DMS53 (cell line): ENCODE data around the gene ACVR1C.
"Not testable (repeated sequence)": the region's sequence is repeated elsewhere in the genome, so short reads cannot be mapped to it uniquely, and the experiment has no call there.

Experiments
- DNase-seq: peaks from one replicate; lab custom pipeline; 2025; lab: John Stamatoyannopoulos, UW

Gene ACVR1C

GRCh38 chr2:157574165-157574564 is 54.5 kb downstream of the ACVR1C start:
- no peak for DNase-seq

DNA sequence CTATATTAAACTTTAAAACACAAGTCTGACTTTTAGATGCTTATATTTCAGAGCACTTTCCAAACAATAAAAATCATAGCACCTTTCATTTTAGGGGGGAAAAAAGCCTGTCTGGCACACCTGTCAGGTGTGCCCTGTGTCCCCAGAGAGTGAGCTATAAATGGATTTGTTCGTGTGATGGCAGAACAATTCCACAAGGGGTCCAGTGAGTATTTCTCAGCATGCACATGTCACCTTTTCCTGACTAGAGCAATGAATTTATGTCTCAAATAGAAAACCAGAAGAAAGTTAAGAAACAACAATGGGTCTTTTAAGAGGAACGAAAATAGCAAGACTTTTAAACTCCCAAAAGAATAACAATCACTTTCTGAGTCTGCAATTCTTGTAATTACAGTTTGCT is 55.9 kb downstream of the ACVR1C start:
- DNase-seq: peak; percentile 70

GRCh38 chr2:157566623-157567022 is 62.0 kb downstream of the ACVR1C start:
- DNase-seq: not testable (repeated sequence)

DNA sequence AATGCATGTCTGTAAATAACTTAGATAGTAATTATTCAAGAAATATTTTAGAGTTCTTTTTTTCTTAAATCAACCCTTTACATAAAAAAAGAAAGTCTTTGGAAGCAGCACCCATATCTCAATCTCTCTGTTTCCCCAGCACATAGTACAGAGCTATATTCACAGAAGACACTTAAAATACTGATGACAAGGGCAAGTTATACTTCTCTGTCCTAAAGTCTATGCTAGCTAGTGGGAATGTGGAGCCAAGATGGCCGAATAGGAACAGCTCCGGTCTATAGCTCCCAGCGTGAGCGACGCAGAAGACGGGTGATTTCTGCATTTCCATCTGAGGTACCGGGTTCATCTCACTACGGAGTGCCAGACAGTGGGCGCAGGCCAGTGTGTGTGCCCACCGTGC is 62.6 kb downstream of the ACVR1C start:
- peak; percentile 69 for DNase-seq

DNA sequence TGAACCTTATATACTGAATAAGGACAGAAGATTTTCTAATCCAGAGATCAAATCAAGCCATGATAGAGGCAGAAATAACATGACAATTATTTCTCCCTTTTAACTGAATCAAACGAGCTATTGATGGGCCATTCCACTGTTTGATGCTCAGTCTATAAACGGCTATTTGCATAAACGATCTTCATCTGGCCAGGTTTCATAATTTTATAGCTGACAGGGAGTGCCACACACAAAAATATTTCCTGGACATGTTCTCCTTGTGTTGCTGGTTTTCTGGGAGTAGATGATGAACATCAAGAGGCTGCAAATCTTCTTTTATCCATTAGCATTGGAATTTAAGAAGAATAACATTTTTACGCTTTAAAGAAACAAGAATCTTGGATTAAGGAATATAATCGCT is 63.1 kb downstream of the ACVR1C start:
- peak; percentile 23 for DNase-seq

DNA sequence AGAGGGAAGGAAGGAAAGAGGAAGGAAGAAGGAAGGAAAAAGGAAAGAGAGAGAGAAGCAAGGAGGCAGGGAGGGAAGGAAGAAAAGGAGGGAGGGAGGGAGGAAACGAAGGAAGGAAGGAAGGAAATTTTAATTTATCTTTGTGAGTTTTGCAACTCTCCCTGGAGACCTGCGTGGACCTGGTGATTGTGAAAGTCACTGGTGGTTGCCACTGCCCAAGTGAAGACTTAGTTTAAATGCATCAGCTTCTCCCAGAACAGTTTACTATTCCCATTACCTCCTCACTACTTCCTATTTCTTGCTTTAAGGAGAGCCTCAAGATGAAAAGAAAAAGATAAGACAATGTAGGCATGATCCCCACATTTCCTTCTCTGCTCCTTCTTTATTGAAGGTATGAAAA is 68.8 kb downstream of the ACVR1C start:
- DNase-seq: no peak

DNA sequence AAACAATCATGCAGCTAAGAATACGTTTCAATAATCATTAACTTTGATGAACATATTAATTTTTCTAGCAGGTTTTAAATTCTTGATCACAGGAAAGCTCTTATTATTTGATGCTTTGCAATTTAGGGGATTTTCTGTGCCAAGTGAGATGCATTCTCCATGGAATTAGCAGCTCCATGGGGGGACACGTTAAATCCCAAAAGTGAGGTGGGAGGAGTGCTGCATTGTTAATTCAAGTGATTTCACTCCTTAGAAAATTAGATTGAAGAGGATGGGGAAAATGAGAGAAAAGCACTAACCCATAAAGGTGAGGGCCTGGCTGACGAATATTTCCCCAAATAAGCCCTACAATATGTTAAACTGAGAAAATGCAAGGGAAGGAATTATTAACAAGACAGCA is 69.2 kb downstream of the ACVR1C start:
- no peak for DNase-seq

DNA sequence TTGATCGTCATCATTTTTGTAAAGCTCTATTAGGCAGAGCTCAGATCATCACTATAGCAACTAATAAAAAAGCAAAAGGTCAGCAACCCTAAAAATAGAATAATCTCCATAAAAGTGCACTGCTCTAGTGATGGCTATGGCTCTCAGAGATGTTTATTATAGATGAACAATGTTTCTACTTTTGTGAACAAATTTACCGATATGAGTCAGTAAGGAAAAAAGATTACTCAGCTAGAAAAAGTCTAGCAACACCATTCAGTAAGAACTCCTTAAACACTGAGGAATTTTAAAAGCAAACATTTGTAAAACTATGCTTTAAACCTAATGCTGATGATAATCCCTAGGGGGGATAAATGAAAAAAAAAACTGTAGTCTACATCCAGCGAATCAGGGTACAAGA is 69.6 kb downstream of the ACVR1C start:
- no peak for DNase-seq

DNA sequence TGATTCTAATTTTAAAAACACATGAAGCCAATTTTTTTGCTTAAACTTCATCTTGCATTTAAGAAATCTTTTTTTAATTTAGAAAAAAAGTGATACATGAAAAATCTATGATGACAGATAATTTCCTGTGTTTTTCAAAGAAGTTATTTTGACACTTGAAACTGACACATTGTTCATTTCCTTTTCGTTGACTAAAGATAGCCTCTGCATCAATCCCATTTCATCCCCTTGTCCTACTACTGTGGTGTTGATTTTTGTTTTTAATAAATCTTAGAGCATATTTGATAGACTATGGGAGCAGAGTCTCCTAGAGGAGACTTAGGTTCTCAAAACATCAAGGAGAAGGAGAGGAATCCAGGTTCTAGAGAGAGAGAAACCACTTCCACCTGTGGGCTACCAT is 70.9 kb downstream of the ACVR1C start:
- no peak for DNase-seq

- DNase-seq: no peak
Measured at GRCh38 chr2:157540102-157540501, 88.6 kb downstream of the ACVR1C start.

GRCh38 chr2:157538064-157538463 is 90.6 kb downstream of the ACVR1C start:
- DNase-seq: no peak

DNA sequence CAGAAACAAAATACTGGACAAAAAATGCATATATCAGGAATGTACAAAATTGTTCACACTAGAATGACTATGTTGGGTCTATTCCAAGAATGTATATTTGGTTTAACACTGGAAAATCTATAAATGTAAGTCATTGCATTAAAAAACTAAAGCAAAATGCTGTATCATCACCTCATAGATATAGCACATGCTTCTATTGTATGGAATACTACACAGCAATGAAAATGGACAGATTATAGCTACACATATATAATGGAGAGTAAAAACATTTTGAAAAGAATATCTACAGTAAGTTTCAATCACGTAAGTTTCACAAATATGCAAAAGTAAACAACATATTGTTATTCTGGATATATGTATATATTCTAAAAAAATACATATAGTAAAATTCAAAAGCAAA is 91.8 kb downstream of the ACVR1C start:
- DNase-seq: no peak

GRCh38 chr2:157528963-157529751 is 99.5 kb downstream of the ACVR1C start:
- no peak for DNase-seq

- DNase-seq: no peak
Measured at GRCh38 chr2:157526070-157526469, 102.6 kb downstream of the ACVR1C start.

DNA sequence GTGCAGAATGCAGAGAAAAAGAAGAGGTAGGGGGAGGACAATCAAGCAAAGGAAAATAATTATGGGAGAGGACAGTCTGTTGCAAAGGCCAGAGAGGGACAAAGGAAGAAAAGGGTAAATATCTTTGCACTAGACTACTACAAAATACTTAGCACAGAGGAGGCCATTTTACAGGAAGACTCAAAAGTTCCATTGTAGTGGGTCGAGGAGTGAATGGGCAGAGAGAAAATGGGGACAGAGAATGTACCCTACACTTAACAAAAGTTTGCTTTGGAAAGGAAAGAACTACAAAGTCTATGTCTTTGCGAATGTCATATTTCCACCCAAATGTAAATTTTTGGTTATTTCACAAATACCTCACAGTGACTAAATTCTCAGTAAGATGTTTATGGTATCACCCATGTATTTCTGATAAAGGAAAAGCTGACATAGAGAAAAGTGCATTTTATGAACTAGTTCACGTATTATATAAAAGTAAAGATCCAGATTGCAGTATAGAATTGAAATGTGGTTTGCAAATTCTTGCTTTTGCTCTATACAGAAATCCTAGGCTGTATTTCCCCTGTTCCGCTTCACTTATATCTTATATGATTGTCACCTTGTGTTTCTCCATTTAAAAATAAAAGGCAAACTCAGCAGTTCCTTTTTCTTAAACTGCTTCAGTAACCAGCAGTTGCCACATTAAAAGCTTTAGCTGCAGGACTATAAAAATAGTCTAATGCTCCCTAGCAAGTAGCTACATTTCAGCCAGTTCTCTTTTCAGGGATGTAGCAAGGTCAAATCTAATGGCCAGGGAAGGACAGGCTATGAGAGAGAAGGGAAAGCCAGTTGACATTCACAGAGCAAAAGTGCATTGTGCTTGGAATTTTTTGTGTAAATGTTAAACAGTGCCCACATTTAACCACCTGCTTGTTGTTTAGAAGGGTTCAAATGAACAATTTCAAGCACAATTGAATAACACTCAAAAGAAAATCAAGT is 105.1 kb downstream of the ACVR1C start:
- DNase-seq: peak; percentile 4

GRCh38 chr2:157514966-157515365 is 113.7 kb downstream of the ACVR1C start:
- DNase-seq: peak; percentile 36

DNA sequence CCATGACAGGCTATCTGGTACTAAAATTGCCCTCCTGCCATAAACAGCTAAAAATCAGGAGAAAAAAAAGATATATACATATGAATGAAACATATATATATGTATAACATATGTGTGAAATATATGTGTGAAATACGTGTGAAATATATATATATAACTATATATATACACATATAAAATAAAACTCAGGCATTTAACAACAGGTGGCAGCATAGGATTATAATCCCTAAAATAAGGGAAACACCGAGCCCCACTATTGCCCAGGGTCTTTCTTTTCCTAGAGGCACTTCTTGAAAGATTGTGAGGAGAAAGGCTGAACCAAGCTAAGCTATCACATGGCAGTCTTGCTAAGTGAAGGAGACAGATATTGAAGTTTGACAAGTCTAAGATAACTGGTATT is 118.9 kb downstream of the ACVR1C start:
- peak; percentile 35 for DNase-seq

DNA sequence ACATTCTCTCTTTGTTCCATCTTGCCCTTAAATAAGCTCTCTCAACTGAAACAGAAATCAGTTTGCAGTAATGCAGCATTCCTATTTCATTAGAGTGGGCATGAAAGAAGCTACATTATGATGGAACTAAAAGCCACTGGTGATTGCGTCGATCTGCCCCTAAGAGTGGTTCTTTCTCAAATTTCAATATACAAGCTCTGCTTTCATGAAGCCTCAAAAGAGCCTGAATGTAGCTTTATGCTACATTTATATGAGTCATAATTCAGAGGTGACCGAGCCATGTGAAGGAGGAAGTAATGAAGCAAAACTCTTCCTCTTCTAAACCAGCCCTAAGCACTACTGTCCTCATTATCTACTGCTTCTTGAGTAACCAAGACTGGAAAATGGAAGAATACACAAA is 120.0 kb downstream of the ACVR1C start:
- DNase-seq: peak; percentile 43

DNA sequence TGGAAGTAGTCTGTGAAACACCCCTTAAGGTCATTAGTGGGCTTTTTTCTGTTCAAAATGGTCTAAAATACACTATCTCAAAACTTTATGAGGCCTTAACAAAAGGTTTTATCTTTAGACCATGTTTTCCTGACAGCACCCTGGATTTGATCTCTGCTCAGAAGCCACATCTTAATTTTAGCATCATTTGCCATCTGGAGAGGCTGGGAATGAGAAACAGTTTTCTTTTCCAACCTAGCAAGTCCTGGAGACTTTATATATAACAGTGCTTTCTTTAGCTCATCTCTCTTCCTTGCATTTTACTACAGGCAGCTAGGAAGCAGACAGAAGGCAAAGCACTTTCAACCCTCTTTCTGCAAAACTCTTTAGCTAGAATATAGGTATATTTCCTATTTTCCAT is 122.1 kb downstream of the ACVR1C start:
- DNase-seq: no peak

- DNase-seq: no peak
Measured at GRCh38 chr2:157504623-157505022, 124.0 kb downstream of the ACVR1C start.

GRCh38 chr2:157501026-157501425 is 127.6 kb downstream of the ACVR1C start:
- DNase-seq: no peak

DNA sequence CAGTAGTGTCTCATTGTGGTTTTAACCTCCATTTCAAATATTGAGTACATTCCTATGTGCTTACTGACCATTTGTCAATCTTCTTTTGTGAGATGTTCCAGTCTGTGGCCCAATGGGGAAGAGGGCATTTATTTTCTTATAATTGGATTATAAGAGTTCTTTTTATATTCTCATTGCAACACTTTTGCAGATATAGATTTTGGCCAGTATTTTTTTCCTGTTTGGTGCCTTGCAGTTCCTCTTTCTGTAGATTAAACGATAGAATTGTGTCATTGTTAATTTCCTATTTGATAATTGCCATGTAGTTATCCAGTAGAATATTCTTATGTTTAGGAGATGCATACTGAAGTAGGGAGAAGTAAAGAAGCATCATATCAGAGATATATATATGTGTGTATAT is 128.3 kb downstream of the ACVR1C start:
- DNase-seq: no peak

DNA sequence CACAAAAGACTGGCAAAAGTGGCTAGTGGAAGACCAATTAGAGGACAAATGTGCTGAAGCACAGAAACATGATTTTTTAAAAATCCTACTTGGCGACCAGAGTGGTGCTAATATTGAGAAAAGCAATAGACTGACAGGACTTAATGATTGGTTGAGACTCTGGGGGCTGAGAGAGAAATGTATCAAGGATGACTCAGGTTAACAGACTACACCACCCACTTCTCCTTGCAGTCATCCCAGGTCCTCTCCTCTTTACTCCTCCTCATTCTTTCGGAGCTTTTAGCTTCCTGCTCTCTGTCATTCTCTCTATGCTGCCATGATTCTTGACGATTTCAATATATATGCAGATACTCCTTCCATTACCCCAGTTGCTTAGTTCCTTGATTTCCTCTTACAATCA is 130.2 kb downstream of the ACVR1C start:
- DNase-seq: no peak
